H1 (cell line): Measurements from ENCODE around the gene RRP1. TPM values are rescaled to one million over a fixed set of nuclear protein-coding genes. Genes with fewer than 3 reads are reported as not detected.

ENCODE experiments used
- RXRA ChIP-seq: IDR thresholded peaks from 2 replicates; pipeline ENCODE4 v1.6.1; 2011; ENCODE audit warnings: low read depth, mild to moderate bottlenecking, low read length, moderate library complexity; ENCODE audit not compliant: insufficient read depth
- polyA plus RNA-seq, 7 experiments: library from polyadenylated mRNA; depleted of rRNA in 3 of 7; stranded (reverse) in 5 of 7; unstranded in 2 of 7; fragments of >200 nt in 5 of 7; fragments of 200-250 nt in 2 of 7; gene quantifications; 1 replicate in 5 of 7; 2 replicates in 1 of 7; 4 replicates in 1 of 7; pipeline versions ENCODE4 v1.2.1 to v1.2.3, GENCODE V29; 2011 to 2013; ENCODE audit warnings: missing spikeins in 2 of 7, mixed read lengths in 2 of 7
- total RNA-seq: library from RNA; stranded (reverse); fragmentation: NEBNext Ultra II Directional; extraction: Animal tissue kit (Norgen Biotek cat#: 25700); gene quantifications from 2 replicates; pipeline ENCODE4 v1.2.1, GENCODE V29; 2021

RRP1 gene
- total and polyA plus RNA-seq, 2 of the 8 experiments (the other 6 are each of a cell fraction or from before 2014, with no cell fraction given) = 11.6 to 55.2 TPM

- no peak for TF ChIP-seq RXRA
These were observed 57.9 kb downstream of the RRP1 start (continued) for GRCh38 chr21:43847301-43847700.
